KOPT-K1 (cell line): ENCODE measurements around the gene NR6A1.

ENCODE experiments used
- H3K27ac ChIP-seq: fragments of 200-600 bp; sonication (generic); 2 replicates; pipeline ENCODE4 v1.5.1; 2016; ENCODE audit warnings: antibody characterized with exemption, mild to moderate bottlenecking, low read depth, low read length; ENCODE audit not compliant: poor library complexity, severe bottlenecking
- H3K36me3 ChIP-seq: fragments of 200-600 bp; sonication (generic); 2 replicates; pipeline ENCODE4 v1.5.1; 2017; ENCODE audit warnings: antibody characterized with exemption, mild to moderate bottlenecking, low read length, moderate library complexity; ENCODE audit not compliant: insufficient read depth
- H3K9me3 ChIP-seq: fragments of 200-600 bp; sonication (generic); 2 replicates; pipeline ENCODE4 v1.5.1; 2017; ENCODE audit warnings: antibody characterized with exemption, low read length, mild to moderate bottlenecking; ENCODE audit not compliant: insufficient read depth, poor library complexity, severe bottlenecking

Gene NR6A1

DNA sequence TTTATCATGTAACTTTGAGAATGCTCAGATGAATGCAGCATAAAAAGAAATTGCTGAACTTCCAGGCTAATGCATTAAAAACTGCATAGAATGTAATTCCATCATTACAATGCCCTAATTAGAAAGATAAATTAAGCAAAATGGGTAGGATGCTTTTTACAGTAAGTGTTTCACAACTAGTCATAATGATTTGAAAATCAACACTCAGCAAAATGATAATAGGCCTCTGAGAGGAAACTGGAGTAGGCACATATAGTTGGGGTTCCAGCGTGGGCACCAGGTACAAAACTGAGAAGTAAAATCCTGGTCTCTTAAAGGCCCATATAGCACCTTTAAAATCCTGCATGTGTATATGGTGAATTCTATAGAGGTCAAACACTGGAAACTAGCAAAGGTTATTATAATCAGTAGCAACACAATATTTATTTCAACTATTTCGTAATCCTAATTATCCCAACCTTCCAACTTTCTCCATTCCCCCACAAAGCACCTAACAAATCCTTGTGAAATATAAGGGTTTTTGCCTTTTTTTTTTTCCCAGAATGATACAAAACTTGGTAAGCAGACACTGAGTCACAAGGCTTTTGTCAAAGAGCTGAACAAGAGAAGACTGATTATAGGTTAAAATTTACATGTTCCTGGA lies 155.9 kb downstream of the NR6A1 start:
- H3K9me3 ChIP-seq, result no peaks in the 10 kb centered on the region
- no peak overlapping the region for H3K27ac ChIP-seq
- H3K36me3 ChIP-seq, result no peaks in the 10 kb centered on the region

GRCh38 chr9:124613849-124614248 lies 157.3 kb downstream of the NR6A1 start:
- no peaks in the 10 kb centered on the region for H3K36me3 ChIP-seq
- H3K9me3 ChIP-seq, result no peaks in the 10 kb centered on the region
- H3K27ac ChIP-seq, result no peak overlapping the region

GRCh38 chr9:124611106-124611505 lies 160.0 kb downstream of the NR6A1 start:
- no peaks in the 10 kb centered on the region for H3K9me3 ChIP-seq
- H3K27ac ChIP-seq, result no peak overlapping the region
- no peaks in the 10 kb centered on the region for H3K36me3 ChIP-seq

DNA sequence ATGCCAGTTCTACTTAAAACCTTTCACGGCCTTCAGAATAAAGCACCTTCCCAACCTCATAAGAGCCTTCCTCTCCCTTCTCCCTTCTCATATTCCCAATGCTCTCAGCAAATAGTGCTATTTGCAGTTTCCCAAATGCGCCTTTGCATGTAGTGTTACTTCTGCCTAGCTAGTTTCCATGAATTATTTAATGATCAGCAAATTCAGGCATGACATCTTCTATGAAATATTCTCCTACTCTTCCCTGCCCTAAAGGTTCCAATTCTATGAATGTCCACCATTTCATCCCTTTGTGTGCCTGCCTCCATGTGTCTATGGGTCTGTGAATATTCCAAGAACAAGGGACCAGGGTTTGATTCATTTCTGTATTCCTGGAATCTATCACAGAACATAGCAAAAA lies 165.1 kb downstream of the NR6A1 start:
- no peak overlapping the region for H3K27ac ChIP-seq
- H3K36me3 ChIP-seq, result no peaks in the 10 kb centered on the region
- H3K9me3 ChIP-seq, result no peaks in the 10 kb centered on the region

DNA sequence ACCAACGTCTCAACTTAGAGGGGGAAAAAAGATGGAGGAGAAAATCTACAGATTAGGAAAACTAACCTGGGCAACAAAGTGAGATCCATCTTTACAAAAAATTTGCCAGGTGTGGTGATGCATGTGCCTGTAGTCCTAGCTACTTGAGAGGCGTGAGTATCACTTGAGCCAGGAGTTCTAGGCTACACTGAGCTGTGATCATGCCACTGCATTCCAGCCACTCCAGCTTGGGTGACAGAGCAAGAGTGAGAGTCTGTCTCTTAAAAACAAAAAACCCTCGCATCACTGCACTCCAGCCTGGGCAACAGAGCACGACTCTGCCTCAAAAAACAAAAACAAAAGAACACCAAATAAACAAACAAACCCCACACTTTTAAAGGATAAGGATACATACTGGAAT lies 165.9 kb downstream of the NR6A1 start:
- H3K36me3 ChIP-seq, result no peaks in the 10 kb centered on the region
- no peak overlapping the region for H3K27ac ChIP-seq
- H3K9me3 ChIP-seq, result no peaks in the 10 kb centered on the region

GRCh38 chr9:124602632-124603031 lies 168.5 kb downstream of the NR6A1 start:
- Histone ChIP-seq H3K27ac (no peak overlapping the region), H3K36me3 (no peaks in the 10 kb centered on the region), H3K9me3 (no peaks in the 10 kb centered on the region)

DNA sequence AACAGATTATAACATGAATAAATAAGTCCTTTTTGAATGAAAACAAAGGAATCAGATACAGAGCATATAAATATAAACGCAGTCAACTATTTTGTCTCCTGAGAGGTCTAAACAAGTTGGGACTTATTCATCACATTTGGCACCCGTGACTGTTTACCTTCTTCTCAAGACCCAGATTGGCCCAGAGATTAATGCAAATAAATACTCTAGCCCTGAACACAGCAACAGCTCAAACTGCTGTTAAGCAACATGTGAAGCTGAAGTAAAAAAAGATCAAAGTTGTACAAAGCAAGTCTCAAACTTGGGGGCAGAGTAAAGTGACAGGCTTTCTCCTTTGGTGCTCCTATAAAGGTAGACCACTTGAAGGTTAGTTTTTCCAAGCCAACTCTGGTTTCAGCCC lies 168.9 kb downstream of the NR6A1 start:
- no peaks in the 10 kb centered on the region for H3K9me3 ChIP-seq
- H3K36me3 ChIP-seq, result no peaks in the 10 kb centered on the region
- H3K27ac ChIP-seq, result no peak overlapping the region

DNA sequence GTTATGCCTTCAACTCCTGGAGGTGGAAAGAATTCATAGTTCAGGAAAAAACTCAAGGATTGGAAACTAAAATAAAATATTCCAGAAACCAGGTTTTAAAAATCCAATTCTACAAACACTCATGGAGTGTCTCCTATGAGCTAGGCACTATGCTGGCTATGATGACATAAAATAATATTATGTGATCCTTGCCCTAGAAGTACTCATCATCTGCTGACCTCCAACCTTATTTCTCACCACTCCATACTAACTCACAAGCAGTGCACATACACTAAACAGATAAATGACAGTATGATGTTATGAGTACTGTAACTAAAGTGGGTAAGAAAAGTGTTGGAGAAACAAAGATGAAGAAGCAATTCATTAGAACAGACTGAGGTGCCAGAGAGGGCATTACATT lies 170.7 kb downstream of the NR6A1 start:
- Histone ChIP-seq H3K9me3 (no peaks in the 10 kb centered on the region), H3K27ac (no peak overlapping the region), H3K36me3 (no peaks in the 10 kb centered on the region)

- Histone ChIP-seq H3K36me3 (no peaks in the 10 kb centered on the region), H3K9me3 (no peaks in the 10 kb centered on the region), H3K27ac (no peak overlapping the region)
Measured at GRCh38 chr9:124599121-124599795, 171.9 kb downstream of the NR6A1 start.

- Histone ChIP-seq H3K27ac (no peak overlapping the region), H3K36me3 (no peaks in the 10 kb centered on the region), H3K9me3 (no peaks in the 10 kb centered on the region)
Measured at GRCh38 chr9:124598048-124598447, 173.1 kb downstream of the NR6A1 start.

- Histone ChIP-seq H3K27ac (no peak overlapping the region), H3K36me3 (no peaks in the 10 kb centered on the region), H3K9me3 (no peaks in the 10 kb centered on the region)
Measured at GRCh38 chr9:124596172-124596839, 174.8 kb downstream of the NR6A1 start.

DNA sequence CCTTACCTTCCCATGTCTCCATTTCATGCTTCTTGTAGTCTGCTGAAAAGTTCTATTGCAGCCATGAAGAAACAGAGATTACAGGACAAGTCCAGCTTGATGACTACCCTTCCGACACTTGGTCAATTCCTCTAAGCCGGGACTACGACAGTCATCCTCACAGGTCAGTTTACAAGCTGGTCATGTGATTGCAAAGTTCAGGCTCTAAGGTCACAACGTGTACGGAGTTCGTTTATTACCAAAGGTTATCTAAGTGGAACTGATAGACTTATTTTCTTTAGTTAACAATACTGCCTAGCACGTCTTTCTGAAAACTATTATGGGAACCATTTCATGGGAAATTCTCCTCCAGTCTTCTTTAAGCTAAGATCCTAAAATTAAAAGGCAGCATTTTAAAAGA lies 175.4 kb downstream of the NR6A1 start:
- Histone ChIP-seq H3K9me3 (no peaks in the 10 kb centered on the region), H3K36me3 (no peaks in the 10 kb centered on the region), H3K27ac (no peak overlapping the region)

DNA sequence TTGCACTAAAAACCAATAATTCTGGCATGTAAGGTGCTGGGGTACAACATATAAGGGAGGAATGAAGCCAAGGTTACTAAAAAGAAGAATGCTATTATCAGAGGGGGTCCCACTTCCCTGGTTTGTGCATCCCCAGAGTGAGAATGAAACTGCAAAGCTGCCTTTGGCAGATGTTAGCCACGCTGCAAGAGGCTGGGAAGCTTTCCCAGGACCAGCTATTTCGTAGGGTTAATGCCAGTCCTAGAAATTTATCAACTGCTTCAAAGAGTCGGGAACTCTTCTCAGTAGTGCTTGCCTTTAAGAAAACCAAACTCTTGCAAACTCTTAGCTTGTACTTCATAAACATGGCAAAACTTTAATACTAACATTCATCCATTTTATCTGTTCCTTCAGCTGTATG lies 176.4 kb downstream of the NR6A1 start:
- no peaks in the 10 kb centered on the region for H3K36me3 ChIP-seq
- H3K27ac ChIP-seq, result no peak overlapping the region
- no peaks in the 10 kb centered on the region for H3K9me3 ChIP-seq

DNA sequence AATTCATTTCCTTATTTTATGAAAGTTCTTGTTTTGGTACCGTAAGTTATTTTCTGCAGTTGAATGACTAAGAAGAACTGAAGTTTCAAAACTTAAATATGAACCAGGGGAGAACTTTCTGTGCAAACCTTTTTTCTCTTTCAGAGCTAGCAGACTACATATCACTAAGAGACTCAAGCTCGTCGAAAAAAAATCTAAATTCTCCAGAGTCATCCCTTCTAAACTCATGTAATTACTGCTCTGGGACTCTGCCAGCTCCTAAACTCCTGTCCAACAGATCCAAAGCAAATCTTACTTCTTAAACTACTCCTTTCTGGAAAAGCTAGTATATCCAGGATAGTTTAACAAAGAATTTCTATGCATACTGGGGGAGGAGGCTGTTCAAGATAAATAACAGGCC lies 176.9 kb downstream of the NR6A1 start:
- H3K27ac ChIP-seq, result no peak overlapping the region
- H3K9me3 ChIP-seq, result no peaks in the 10 kb centered on the region
- no peaks in the 10 kb centered on the region for H3K36me3 ChIP-seq

GRCh38 chr9:124593651-124594058 lies 177.5 kb downstream of the NR6A1 start:
- Histone ChIP-seq H3K9me3 (no peaks in the 10 kb centered on the region), H3K36me3 (no peaks in the 10 kb centered on the region), H3K27ac (no peak overlapping the region)

- Histone ChIP-seq H3K36me3 (no peaks in the 10 kb centered on the region), H3K27ac (no peak overlapping the region), H3K9me3 (no peaks in the 10 kb centered on the region)
Measured at GRCh38 chr9:124593200-124593599, 177.9 kb downstream of the NR6A1 start.
